NB4 (cell line): ENCODE data around the gene CX3CR1.

Source experiments
- POLR2A ChIP-seq: IDR thresholded peaks from 2 replicates; pipeline ENCODE4 v1.6.1; 2011; ENCODE audit warnings: mild to moderate bottlenecking; ENCODE audit not compliant: insufficient read length; ENCODE audit errors: extremely low read depth
- TF ChIP-seq, protein P1 (sequence below): IDR thresholded peaks from one replicate; pipeline ENCODE4 v1.5.1; 2012; ENCODE audit warnings: low read depth, low read length
- TF ChIP-seq, protein P2 (sequence below): IDR thresholded peaks from 2 replicates; pipeline ENCODE4 v1.6.1; 2011; ENCODE audit warnings: low read depth, low read length

DNA sequence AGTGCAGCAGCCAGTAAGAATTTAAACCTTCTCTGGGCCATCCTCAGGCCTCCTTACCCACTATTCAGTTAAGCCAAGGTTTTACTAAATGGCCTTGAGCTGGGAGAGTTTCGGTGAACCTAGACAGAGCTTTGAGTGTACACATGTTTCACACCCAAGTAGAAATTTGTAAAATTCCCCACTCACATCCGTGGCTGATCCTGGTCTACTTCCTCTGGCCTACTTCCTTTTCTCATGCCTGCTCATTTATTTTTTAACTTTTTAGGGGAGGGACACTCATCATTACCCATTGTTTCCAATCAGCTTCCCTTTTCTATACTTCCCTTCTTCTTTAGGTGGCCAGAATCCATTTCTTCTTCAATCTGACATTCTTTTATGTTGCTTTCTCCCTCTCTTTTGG is 7.6 kb downstream of the CX3CR1 start:
- TF ChIP-seq, protein P1, sequence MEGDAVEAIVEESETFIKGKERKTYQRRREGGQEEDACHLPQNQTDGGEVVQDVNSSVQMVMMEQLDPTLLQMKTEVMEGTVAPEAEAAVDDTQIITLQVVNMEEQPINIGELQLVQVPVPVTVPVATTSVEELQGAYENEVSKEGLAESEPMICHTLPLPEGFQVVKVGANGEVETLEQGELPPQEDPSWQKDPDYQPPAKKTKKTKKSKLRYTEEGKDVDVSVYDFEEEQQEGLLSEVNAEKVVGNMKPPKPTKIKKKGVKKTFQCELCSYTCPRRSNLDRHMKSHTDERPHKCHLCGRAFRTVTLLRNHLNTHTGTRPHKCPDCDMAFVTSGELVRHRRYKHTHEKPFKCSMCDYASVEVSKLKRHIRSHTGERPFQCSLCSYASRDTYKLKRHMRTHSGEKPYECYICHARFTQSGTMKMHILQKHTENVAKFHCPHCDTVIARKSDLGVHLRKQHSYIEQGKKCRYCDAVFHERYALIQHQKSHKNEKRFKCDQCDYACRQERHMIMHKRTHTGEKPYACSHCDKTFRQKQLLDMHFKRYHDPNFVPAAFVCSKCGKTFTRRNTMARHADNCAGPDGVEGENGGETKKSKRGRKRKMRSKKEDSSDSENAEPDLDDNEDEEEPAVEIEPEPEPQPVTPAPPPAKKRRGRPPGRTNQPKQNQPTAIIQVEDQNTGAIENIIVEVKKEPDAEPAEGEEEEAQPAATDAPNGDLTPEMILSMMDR, result no peak
- TF ChIP-seq POLR2A, result no peak
- TF ChIP-seq, protein P2, sequence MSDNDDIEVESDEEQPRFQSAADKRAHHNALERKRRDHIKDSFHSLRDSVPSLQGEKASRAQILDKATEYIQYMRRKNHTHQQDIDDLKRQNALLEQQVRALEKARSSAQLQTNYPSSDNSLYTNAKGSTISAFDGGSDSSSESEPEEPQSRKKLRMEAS, result no peak
